NCI-H2081 (cell line): ENCODE results near the gene POTEB.
"Not testable (repeated sequence)": the region's sequence is repeated elsewhere in the genome, so short reads cannot be mapped to it uniquely, and the experiment has no call there.

ENCODE experiments used
- DNase-seq, 2 experiments: peaks; one replicate each; lab custom pipeline; 2025; lab: John Stamatoyannopoulos, UW

The POTEB gene

GRCh38 chr15:21877635-21878034 is at the start of gene POTEB:
Gene POTEB, minus strand, starts transcription at chr15:21877735. Its CDS starts 489 bp downstream, at chr15:21877246.
- DNase-seq: not testable (repeated sequence)

GRCh38 chr15:21890955-21891354 is 13.4 kb upstream of the POTEB start:
- not testable (repeated sequence) for DNase-seq

- DNase-seq: not testable (repeated sequence)
These were observed 12.0 kb upstream of the POTEB start for GRCh38 chr15:21889542-21889941.

GRCh38 chr15:21838831-21839230 is 38.7 kb downstream of the POTEB start:
- not testable (repeated sequence) for DNase-seq
